BLaER1 treated with 17β-estradiol and CSF1 and Interleukin-3, amounts not matched to agents 10 nM and 100 nM (cell line): ENCODE measurements around the gene FRYL.

Source experiments
- H3K27ac ChIP-seq, 11 experiments: shearing (Covaris generic); formaldehyde crosslinking; 2 replicates each; pipeline ENCODE4 v1.8.1; 2022
- H3K27me3 ChIP-seq, 11 experiments: shearing (Covaris generic); formaldehyde crosslinking; 2 replicates each; pipeline ENCODE4 v1.8.1; 2022
- H3K36me3 ChIP-seq, 11 experiments: shearing (Covaris generic); formaldehyde crosslinking; 2 replicates each; pipeline ENCODE4 v1.8.1; 2022
- H3K4me1 ChIP-seq, 10 experiments: shearing (Covaris generic); formaldehyde crosslinking; 2 replicates each; pipeline ENCODE4 v1.8.1; 2022
- H3K4me2 ChIP-seq, 11 experiments: shearing (Covaris generic); formaldehyde crosslinking; 2 replicates each; pipeline ENCODE4 v1.8.1; 2022
- H3K4me3 ChIP-seq, 10 experiments: shearing (Covaris generic); formaldehyde crosslinking; 2 replicates each; pipeline ENCODE4 v1.8.1; 2022
- H3K9ac ChIP-seq, 11 experiments: shearing (Covaris generic); formaldehyde crosslinking; 2 replicates each; pipeline ENCODE4 v1.8.1; 2022
- H3K9me3 ChIP-seq, 11 experiments: shearing (Covaris generic); formaldehyde crosslinking; replicated peaks in 1 of 11; 2 replicates each; pipeline ENCODE4 v1.8.1; 2022
- H4K20me1 ChIP-seq, 11 experiments: shearing (Covaris generic); formaldehyde crosslinking; 2 replicates each; pipeline ENCODE4 v1.8.1; 2022
- Cebpa-rat ChIP-seq, 11 experiments: shearing (Covaris generic); IDR thresholded peaks; 2 replicates each; pipeline ENCODE4 v1.8.1; 2022

FRYL gene

DNA sequence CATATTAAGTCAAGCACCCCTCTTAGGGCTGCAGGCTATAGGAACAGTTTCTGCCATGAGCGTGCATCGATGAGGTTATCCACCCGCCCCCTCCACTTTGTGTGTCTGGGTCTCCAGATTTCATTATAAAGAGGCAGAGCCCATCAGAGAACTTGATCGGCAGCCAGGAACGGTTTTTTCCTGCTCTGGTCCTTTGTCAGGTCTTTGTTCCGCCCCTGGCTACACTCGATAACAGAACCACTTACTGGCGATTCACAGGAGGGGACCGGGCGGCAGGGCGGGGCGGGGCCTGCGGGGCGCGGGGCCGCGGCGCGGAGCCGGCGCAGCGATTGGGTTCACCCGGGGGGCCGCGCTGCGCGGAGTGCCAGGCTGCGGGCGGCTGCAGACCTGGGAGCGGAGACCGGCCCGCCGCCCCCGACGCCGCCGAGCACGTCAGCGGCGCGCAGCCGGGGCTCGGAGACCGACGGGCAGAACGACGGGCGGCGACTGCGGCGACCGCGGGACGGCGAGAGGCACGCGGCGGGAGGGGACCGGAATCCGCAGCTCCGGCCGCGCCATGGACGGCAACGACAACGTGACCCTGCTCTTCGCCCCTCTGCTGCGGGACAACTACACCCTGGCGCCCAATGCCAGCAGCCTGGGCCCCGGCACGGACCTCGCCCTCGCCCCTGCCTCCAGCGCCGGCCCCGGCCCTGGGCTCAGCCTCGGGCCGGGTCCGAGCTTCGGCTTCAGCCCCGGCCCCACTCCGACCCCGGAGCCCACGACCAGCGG, 296.9 kb downstream of the FRYL start, which contains the start of gene SLC10A4:
SLC10A4 (plus strand) TSS at position 338 of the 771 bp plus-strand sequence; CDS start at position 557, 219 bp downstream.
- peaks cover 31 to 43% (median 37%) of the 10 kb centered on the region in 11 experiments for H3K27me3 ChIP-seq
- peaks cover 0 to 23% (median 7%) of the 10 kb centered on the region in 10 experiments; a peak in 13 of 20 replicates for H3K4me1 ChIP-seq
- peak within 1 kb of the TSS in 2 of 11 experiments; percentile 3 to 54; a peak in 3 of 22 replicates for H3K4me2 ChIP-seq
- peaks cover 0 to 10% (median 0%) of the 10 kb centered on the region in 11 experiments; a peak in 2 of 22 replicates for H3K36me3 ChIP-seq
- peaks cover 23 to 35% (median 30%) of the 10 kb centered on the region in 11 experiments for H3K9me3 ChIP-seq
- H3K4me3 ChIP-seq: peak within 1 kb of the TSS in 6 of 10 experiments; percentile 5 to 38 (median 19); a peak in 7 of 20 replicates
- no peak for TF ChIP-seq Cebpa-rat (IDR thresholded peaks at IDR 0.05)
- H3K9ac ChIP-seq: no peak within 1 kb of the TSS
- no peaks in the 10 kb centered on the region for H4K20me1 ChIP-seq
- H3K27ac ChIP-seq: no peak within 1 kb of the TSS

DNA sequence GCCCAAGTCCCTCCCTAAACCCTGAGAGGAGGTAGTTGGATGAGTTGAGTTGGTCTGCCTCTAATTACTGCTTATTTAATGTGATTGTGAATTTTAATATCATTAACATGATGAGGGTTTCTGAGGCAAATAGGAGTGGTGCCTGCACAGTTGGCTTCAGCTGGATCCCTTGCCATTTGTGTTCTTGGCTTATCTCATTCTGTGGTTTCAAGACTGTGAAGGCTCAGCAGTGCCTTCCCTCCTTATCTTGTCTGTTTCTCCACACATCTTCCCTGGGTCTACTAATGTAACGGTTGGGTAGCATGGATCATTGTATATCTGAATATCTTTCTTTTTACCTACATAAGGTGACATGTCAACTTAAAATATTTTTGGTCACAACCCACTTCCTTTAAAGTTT, 298.5 kb downstream of the FRYL start:
- peaks cover 0 to 23% (median 10%) of the 10 kb centered on the region in 10 experiments; a peak in 14 of 20 replicates for H3K4me1 ChIP-seq
- no peak overlapping the region for H3K4me3 ChIP-seq
- H3K27ac ChIP-seq: no peak overlapping the region
- H3K4me2 ChIP-seq: peak overlapping the region in 4 of 11 experiments; percentile 11 to 54 (median 46); a peak in 8 of 22 replicates
- H3K27me3 ChIP-seq: peaks cover 31 to 38% (median 34%) of the 10 kb centered on the region in 11 experiments
- no peaks in the 10 kb centered on the region for H4K20me1 ChIP-seq
- TF ChIP-seq Cebpa-rat (IDR thresholded peaks at IDR 0.05): no peak
- H3K36me3 ChIP-seq: peaks cover 0 to 10% (median 0%) of the 10 kb centered on the region in 11 experiments; a peak in 2 of 22 replicates
- peaks cover 23 to 35% (median 30%) of the 10 kb centered on the region in 11 experiments for H3K9me3 ChIP-seq
- H3K9ac ChIP-seq: no peak overlapping the region

DNA sequence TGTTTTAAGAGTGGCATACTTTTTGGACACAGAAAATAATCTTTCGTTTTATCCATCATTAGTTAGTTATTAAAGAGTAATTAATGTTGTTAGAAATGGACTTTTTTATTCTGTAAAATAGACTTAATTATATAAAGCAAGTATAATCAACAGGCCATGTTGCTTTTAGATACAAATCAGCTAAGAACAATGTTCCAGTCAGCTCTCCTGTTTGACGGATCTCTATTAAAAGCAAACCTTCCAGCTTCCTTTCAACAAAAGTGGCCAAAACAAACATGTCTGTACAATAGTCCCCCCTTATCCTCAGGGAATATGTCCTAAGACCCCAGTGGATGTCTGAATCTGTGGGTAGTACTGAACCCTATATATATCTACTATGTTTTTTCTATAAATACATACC, 301.8 kb downstream of the FRYL start:
- Histone ChIP-seq H3K9ac (no peak overlapping the region), H3K27me3 (peaks cover 10 to 15% (median 14%) of the 10 kb centered on the region in 11 experiments), H3K4me1 (peaks cover 0 to 23% (median 10%) of the 10 kb centered on the region in 10 experiments; a peak in 14 of 20 replicates), H3K27ac (no peak overlapping the region), H4K20me1 (no peaks in the 10 kb centered on the region), H3K4me3 (no peak overlapping the region), H3K36me3 (peaks cover 0 to under 1% (median 0%) of the 10 kb centered on the region in 11 experiments; a peak in 1 of 22 replicates), H3K9me3 (peaks cover 5 to 17% (median 13%) of the 10 kb centered on the region in 11 experiments), H3K4me2 (no peak overlapping the region)
- TF ChIP-seq Cebpa-rat (IDR thresholded peaks at IDR 0.05): no peak

DNA sequence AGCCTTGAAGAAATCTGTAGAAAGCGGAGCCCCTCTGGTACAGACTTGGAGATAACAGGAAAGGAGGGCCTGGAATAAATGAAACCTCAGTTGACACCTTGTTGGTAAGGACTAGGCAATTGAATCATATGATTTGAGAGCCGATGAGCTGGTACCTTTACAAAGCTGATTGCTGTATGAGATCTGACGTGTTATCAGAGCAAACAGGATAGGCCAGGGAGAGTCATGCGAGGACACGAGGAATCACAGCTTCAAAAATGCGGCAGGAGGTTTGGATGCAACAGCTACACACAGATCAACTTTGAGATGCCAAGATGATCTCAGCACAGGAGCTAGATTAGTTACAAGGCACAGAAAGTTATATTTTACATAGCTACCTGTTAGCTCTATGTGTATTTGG, 304.3 kb downstream of the FRYL start:
- Histone ChIP-seq H3K27ac (no peak overlapping the region), H3K36me3 (no peaks in the 10 kb centered on the region), H3K4me3 (no peak overlapping the region), H3K9me3 (peaks cover 0 to 4% (median 0%) of the 10 kb centered on the region in 11 experiments; a peak in 3 of 22 replicates), H3K4me2 (no peak overlapping the region), H3K27me3 (no peaks in the 10 kb centered on the region), H4K20me1 (no peaks in the 10 kb centered on the region), H3K9ac (no peak overlapping the region), H3K4me1 (peaks cover 0 to 12% (median 7%) of the 10 kb centered on the region in 10 experiments; a peak in 13 of 20 replicates)
- no peak for TF ChIP-seq Cebpa-rat (IDR thresholded peaks at IDR 0.05)

DNA sequence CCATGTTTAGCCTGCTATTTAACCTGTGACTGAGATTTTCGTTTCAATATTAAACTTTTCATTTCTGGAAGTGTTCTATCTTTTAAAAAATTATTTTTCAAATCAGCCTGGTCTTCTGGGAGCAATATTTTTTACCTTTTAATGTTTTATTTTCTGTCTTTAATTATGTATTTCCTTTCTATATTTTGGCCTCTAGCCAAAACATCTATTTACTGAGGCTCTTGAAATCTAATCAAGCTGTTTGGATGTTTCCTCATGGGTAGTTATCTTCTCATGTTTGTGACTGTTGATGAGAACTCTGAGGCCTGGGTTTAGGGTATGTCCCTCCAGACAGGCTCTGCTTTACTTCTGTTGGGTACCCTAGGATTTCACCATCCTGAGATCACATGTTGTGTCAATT, 307.3 kb downstream of the FRYL start:
- H3K9ac ChIP-seq: no peak overlapping the region
- H3K9me3 ChIP-seq: no peaks in the 10 kb centered on the region
- H3K36me3 ChIP-seq: no peaks in the 10 kb centered on the region
- peaks cover 4 to 10% (median 6%) of the 10 kb centered on the region in 10 experiments; a peak in 19 of 20 replicates for H3K4me1 ChIP-seq
- no peak overlapping the region for H3K4me3 ChIP-seq
- no peaks in the 10 kb centered on the region for H4K20me1 ChIP-seq
- no peak overlapping the region for H3K27ac ChIP-seq
- no peaks in the 10 kb centered on the region for H3K27me3 ChIP-seq
- no peak overlapping the region for H3K4me2 ChIP-seq
- TF ChIP-seq Cebpa-rat (IDR thresholded peaks at IDR 0.05): no peak

DNA sequence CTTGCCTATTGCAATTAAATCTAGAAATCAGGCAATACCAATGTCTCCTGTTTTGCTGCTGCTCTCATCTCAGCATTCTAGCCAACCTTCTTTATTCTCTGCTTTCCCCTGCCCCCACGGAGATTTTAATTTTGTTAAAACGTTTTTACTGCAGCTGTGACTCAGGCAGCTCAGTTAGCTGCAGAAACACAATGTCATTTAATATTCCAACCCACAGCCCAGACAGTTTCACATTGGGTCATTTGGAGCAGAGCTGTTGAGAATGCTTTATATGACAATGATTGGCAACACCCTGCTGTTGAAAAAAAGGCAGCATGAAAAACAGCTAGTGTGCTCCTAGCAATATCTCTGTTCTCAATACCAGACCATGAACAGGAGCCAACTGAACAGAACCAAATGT, 309.5 kb downstream of the FRYL start:
- Histone ChIP-seq H3K9ac (no peak overlapping the region), H3K4me1 (peaks cover 8 to 26% (median 21%) of the 10 kb centered on the region in 10 experiments; a peak in 18 of 20 replicates), H3K4me3 (no peak overlapping the region), H4K20me1 (no peaks in the 10 kb centered on the region), H3K36me3 (no peaks in the 10 kb centered on the region), H3K4me2 (no peak overlapping the region), H3K9me3 (no peaks in the 10 kb centered on the region), H3K27ac (no peak overlapping the region), H3K27me3 (no peaks in the 10 kb centered on the region)
- TF ChIP-seq Cebpa-rat (IDR thresholded peaks at IDR 0.05): no peak

DNA sequence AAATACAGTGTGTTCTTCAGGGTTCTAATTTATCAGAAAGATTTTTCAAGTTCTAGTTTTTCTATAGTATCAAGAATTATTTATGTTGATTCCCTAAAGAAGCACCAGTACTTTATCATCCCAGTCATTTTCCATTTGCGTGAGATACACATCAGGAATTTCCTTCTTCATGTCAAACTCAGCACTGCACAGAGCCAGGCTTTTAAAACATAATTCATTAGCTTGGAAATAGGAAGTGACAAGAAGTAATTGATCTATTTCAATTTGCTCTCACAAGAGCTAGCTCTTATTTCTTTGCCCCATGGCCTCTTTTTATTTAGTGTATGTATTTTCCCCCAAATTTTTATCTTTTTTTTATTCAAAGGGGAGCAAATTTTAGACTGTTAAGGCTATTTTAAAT, 309.9 kb downstream of the FRYL start:
- TF ChIP-seq Cebpa-rat (IDR thresholded peaks at IDR 0.05): no peak
- Histone ChIP-seq H3K9me3 (no peaks in the 10 kb centered on the region), H3K4me2 (no peak overlapping the region), H3K36me3 (no peaks in the 10 kb centered on the region), H3K9ac (no peak overlapping the region), H3K4me3 (no peak overlapping the region), H3K4me1 (peaks cover 8 to 26% (median 21%) of the 10 kb centered on the region in 10 experiments; a peak in 18 of 20 replicates), H3K27ac (no peak overlapping the region), H3K27me3 (no peaks in the 10 kb centered on the region), H4K20me1 (no peaks in the 10 kb centered on the region)

DNA sequence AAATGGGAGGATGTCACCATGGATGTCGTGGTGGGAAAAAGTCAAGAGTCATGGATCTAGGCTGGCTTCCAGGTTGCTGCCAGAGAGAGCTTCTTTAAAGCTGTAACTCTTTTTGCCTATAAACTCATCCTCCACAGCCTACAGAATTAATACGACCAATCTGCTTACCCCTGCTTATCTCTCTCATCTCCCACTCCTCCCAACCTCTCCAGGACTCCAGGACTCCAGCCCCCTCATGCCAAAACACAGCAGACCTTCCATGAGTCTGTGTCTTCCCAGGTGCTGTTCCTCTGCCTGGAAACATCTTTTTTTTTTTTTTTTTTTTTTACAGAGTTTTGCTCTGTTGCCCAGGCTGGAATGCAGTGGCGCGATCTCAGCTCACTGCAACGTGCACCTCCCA, 312.2 kb downstream of the FRYL start:
- Histone ChIP-seq H3K9me3 (0 out of 22 replicates have a peak, but pooled peaks cover 0 to 4% (median 0%) of the 10 kb centered on the region in 11 experiments), H4K20me1 (no peaks in the 10 kb centered on the region), H3K4me3 (no peak overlapping the region), H3K4me2 (peak overlapping the region; percentile 32 to 82 (median 63)), H3K9ac (peak overlapping the region in 6 of 11 experiments; percentile 1 to 42 (median 13); a peak in 3 of 22 replicates), H3K27ac (peak overlapping the region in 8 of 11 experiments; percentile 42 to 67 (median 64); a peak in 15 of 22 replicates), H3K27me3 (no peaks in the 10 kb centered on the region), H3K4me1 (peaks cover 8 to 26% (median 21%) of the 10 kb centered on the region in 10 experiments; a peak in 18 of 20 replicates), H3K36me3 (no peaks in the 10 kb centered on the region)
- TF ChIP-seq Cebpa-rat (IDR thresholded peaks at IDR 0.05): no peak

DNA sequence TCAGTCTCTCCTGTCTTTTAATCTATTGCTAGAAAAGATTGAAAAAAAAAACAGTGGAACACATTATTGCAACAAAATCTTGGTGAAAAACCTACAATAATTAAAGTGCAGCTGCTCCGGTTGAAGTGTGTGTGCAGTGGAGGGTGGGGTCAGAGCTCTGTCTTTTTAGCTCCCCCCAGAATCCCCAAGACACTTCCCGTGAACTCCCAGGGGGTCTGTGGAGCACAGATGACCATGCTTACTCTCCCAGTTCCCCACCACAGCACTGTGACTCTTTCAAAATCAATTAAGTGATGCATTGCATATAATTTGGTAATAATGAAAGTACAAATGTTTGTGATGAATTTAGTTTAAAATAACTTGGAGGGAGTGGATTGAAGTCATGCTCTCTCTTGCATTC, 312.6 kb downstream of the FRYL start:
- no peaks in the 10 kb centered on the region for H3K27me3 ChIP-seq
- 0 out of 22 replicates have a peak, but pooled peaks cover 0 to 4% (median 0%) of the 10 kb centered on the region in 11 experiments for H3K9me3 ChIP-seq
- H3K4me1 ChIP-seq: peaks cover 8 to 26% (median 21%) of the 10 kb centered on the region in 10 experiments; a peak in 18 of 20 replicates
- H3K36me3 ChIP-seq: no peaks in the 10 kb centered on the region
- H3K4me3 ChIP-seq: no peak overlapping the region
- peak overlapping the region in 5 of 11 experiments; percentile 1 to 42 (median 15); a peak in 3 of 22 replicates for H3K9ac ChIP-seq
- H3K4me2 ChIP-seq: peak overlapping the region; percentile 32 to 82 (median 63)
- no peaks in the 10 kb centered on the region for H4K20me1 ChIP-seq
- 0 out of 22 replicates have a peak, but pooled peaks of 1 of the 11 experiments have one; percentile 47 for TF ChIP-seq Cebpa-rat (IDR thresholded peaks at IDR 0.05)
- peak overlapping the region in 8 of 11 experiments; percentile 42 to 67 (median 64); a peak in 15 of 22 replicates for H3K27ac ChIP-seq
